Effector memory CD4-positive, alpha-beta T cell (primary cell): ENCODE data around the gene NRG2.
A peak's percentile ranks its signal among the peaks of the same experiment; 100 is the strongest.

Experiments used
- DNase-seq, 3 donors: peaks; one replicate each; pipeline ENCODE4 v3.0.0-alpha.2; 2020
- H3K27ac ChIP-seq: 2 replicates; pipeline ENCODE4 v1.7.0; 2013; ENCODE audit warnings: mild to moderate bottlenecking, low read length, moderate library complexity; ENCODE audit not compliant: insufficient read depth, poor library complexity, severe bottlenecking
- H3K27me3 ChIP-seq: replicated peaks from 2 replicates; pipeline ENCODE4 v1.7.0; 2013; ENCODE audit warnings: mild to moderate bottlenecking, low read length; ENCODE audit not compliant: insufficient read depth, control insufficient read depth, poor library complexity, severe bottlenecking
- H3K36me3 ChIP-seq: 2 replicates; pipeline ENCODE4 v1.7.0; 2013; ENCODE audit warnings: mild to moderate bottlenecking, low read length, moderate library complexity; ENCODE audit not compliant: control insufficient read depth, insufficient read depth
- H3K4me1 ChIP-seq: 2 replicates; pipeline ENCODE4 v1.7.0; 2013; ENCODE audit warnings: low read length, mild to moderate bottlenecking; ENCODE audit not compliant: control insufficient read depth, insufficient read depth, poor library complexity, severe bottlenecking
- H3K4me3 ChIP-seq: 2 replicates; pipeline ENCODE4 v1.7.0; 2013; ENCODE audit warnings: low read length, low read depth, mild to moderate bottlenecking; ENCODE audit not compliant: insufficient read depth, poor library complexity, severe bottlenecking
- H3K9me3 ChIP-seq: 2 replicates; pipeline ENCODE4 v1.7.0; 2013; ENCODE audit warnings: mild to moderate bottlenecking, low read length, moderate library complexity; ENCODE audit not compliant: control insufficient read depth

NRG2 gene

GRCh38 chr5:139871614-139872013 lies 171.5 kb downstream of the NRG2 start:
- Histone ChIP-seq H3K36me3 (no peaks in the 10 kb centered on the region), H3K4me1 (no peaks in the 10 kb centered on the region), H3K4me3 (no peak overlapping the region), H3K9me3 (no peaks in the 10 kb centered on the region), H3K27ac (no peak overlapping the region), H3K27me3 (no peaks in the 10 kb centered on the region)
- DNase-seq, result no peak

GRCh38 chr5:139870677-139871076 lies 172.4 kb downstream of the NRG2 start:
- Histone ChIP-seq H3K4me3 (no peak overlapping the region), H3K36me3 (no peaks in the 10 kb centered on the region), H3K27me3 (no peaks in the 10 kb centered on the region), H3K4me1 (no peaks in the 10 kb centered on the region), H3K27ac (no peak overlapping the region), H3K9me3 (no peaks in the 10 kb centered on the region)
- DNase-seq, result no peak

DNA sequence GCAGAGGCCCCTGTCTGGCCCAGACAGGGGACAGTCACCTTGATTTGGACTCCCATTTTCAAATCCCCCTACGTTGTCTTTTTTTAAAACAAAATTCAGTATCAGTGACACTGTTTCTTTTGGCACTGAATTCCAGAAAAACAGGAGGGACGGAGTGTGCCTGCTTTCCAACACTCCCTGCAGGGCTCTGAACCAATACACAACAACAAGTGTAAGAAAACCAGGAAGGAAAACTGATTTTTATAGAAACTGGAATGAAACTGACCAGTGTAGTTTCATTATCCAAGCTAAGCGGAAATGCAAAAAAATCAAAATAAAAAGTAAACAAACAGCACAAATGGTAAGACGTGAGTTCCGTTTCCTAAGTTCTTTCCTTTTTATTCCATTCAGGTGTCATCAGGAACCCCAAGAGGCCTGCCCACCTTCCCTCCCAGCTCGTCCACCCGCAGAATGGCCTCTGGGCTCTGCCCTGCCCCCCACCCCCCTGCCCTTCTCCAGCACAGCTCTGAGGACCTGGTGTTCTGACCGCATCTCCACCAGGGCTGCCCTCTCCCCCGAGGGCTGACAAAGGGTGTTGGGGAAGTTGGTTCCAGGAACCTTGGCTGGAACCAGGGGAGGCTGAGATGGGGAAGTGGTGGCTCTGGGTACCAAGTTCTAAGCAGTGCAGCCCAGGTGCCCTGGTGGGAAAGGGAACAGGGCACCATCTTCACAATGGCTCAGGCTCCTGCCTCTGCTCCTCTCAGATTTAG lies 173.9 kb downstream of the NRG2 start:
- no peaks in the 10 kb centered on the region for H3K4me1 ChIP-seq

GRCh38 chr5:139867581-139867980 lies 175.5 kb downstream of the NRG2 start:
- no peak for DNase-seq
- no peak overlapping the region for H3K27ac ChIP-seq
- H3K9me3 ChIP-seq, result no peaks in the 10 kb centered on the region
- no peak overlapping the region for H3K4me3 ChIP-seq
- peaks cover 4% of the 10 kb centered on the region for H3K27me3 ChIP-seq
- no peaks in the 10 kb centered on the region for H3K36me3 ChIP-seq
- no peaks in the 10 kb centered on the region for H3K4me1 ChIP-seq

More for the DNA sequence above, 173.9 kb downstream of the NRG2 start:
- no peak overlapping the region for H3K27ac ChIP-seq
- H3K27me3 ChIP-seq, result peaks cover 3% of the 10 kb centered on the region
- H3K4me3 ChIP-seq, result no peak overlapping the region
- DNase-seq, result no peak
- no peaks in the 10 kb centered on the region for H3K36me3 ChIP-seq
- H3K9me3 ChIP-seq, result no peaks in the 10 kb centered on the region

GRCh38 chr5:139867109-139867508 lies 176.0 kb downstream of the NRG2 start:
- H3K4me3 ChIP-seq, result no peak overlapping the region
- H3K4me1 ChIP-seq, result no peaks in the 10 kb centered on the region
- H3K27me3 ChIP-seq, result peaks cover 4% of the 10 kb centered on the region
- H3K9me3 ChIP-seq, result no peaks in the 10 kb centered on the region
- H3K27ac ChIP-seq, result no peak overlapping the region
- no peak for DNase-seq
- no peaks in the 10 kb centered on the region for H3K36me3 ChIP-seq

- no peak for DNase-seq
- no peaks in the 10 kb centered on the region for H3K4me1 ChIP-seq
- H3K4me3 ChIP-seq, result no peak overlapping the region
- no peak overlapping the region for H3K27ac ChIP-seq
- peaks cover 4% of the 10 kb centered on the region for H3K27me3 ChIP-seq
- H3K36me3 ChIP-seq, result no peaks in the 10 kb centered on the region
- H3K9me3 ChIP-seq, result no peaks in the 10 kb centered on the region
These were observed 178.2 kb downstream of the NRG2 start for GRCh38 chr5:139864716-139865483.

DNA sequence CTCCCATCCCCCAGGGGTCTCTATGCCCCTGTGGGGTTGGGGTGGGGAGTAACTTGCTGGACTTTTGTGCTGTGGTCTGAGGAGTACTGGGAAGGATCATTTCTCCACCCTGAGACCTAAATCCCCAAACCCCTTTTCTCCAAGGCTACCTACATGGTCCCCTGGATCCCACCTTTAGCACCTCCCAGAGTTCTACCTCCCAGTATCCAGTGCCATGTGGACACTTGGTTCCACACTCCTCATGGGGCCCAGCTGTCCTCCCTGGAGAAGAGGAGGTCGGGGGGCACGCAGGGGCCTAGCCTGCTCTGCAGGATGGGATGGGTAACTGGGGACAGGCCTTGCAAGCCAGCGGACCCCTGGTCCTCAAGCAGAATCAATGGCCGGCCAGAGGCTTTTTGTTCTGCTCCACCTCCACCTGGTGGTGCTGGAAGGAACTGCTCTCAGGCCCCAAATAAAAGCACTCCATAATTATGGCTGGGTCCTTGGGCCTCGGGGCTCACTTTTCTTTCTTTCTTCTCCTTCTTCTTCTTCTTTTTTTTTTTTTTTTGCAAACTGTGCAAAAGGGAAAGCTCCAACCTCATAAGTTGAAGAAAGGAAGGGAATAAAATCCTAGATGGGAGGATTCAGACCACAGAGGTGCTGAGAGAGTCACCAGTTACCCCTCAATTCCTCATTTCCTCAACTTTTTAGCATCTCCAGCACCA lies 179.1 kb downstream of the NRG2 start:
- peak; percentile 10 to 33 (median 18) for DNase-seq
- H3K4me3 ChIP-seq, result no peak overlapping the region
- H3K9me3 ChIP-seq, result no peaks in the 10 kb centered on the region
- no peaks in the 10 kb centered on the region for H3K36me3 ChIP-seq
- H3K27ac ChIP-seq, result no peak overlapping the region
- H3K27me3 ChIP-seq, result peaks cover 4% of the 10 kb centered on the region
- H3K4me1 ChIP-seq, result no peaks in the 10 kb centered on the region

- no peak overlapping the region for H3K4me3 ChIP-seq
- no peak for DNase-seq
- no peak overlapping the region for H3K27ac ChIP-seq
- no peaks in the 10 kb centered on the region for H3K4me1 ChIP-seq
- H3K27me3 ChIP-seq, result peaks cover 4% of the 10 kb centered on the region
- no peaks in the 10 kb centered on the region for H3K9me3 ChIP-seq
- H3K36me3 ChIP-seq, result no peaks in the 10 kb centered on the region
These were observed 179.7 kb downstream of the NRG2 start for GRCh38 chr5:139863361-139863760.

DNA sequence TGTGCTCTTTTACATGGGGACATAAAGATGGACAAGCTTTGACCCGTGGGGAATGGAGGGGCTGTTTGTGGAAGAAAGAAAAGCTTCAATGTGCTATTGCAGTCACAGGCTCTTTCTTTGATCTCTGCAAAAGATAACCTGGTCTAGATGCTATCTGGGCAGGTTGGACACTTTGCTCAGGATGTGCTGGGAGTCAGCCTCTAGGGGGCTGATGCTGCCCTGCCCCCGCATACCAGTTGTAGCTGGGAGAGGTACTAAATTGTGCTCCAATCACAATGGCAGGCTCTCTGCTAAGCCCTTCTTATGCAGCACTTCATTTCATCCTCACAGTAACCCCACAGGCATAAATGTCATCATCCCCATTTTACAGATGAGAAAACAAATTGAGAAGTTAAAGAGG lies 180.3 kb downstream of the NRG2 start:
- Histone ChIP-seq H3K36me3 (no peaks in the 10 kb centered on the region), H3K27ac (no peak overlapping the region), H3K4me3 (no peak overlapping the region), H3K4me1 (no peaks in the 10 kb centered on the region), H3K9me3 (no peaks in the 10 kb centered on the region), H3K27me3 (peaks cover 4% of the 10 kb centered on the region)
- DNase-seq, result no peak

GRCh38 chr5:139862313-139862712 lies 180.8 kb downstream of the NRG2 start:
- no peaks in the 10 kb centered on the region for H3K36me3 ChIP-seq
- no peak overlapping the region for H3K4me3 ChIP-seq
- no peaks in the 10 kb centered on the region for H3K4me1 ChIP-seq
- H3K27me3 ChIP-seq, result peaks cover 4% of the 10 kb centered on the region
- no peak overlapping the region for H3K27ac ChIP-seq
- DNase-seq, result no peak
- no peaks in the 10 kb centered on the region for H3K9me3 ChIP-seq
